Measurements from ENCODE around the gene USH1C. TPM values are rescaled to one million over a fixed set of nuclear protein-coding genes. Genes with fewer than 3 reads are reported as not detected.

The USH1C gene
- total RNA-seq, 4 donors from 2014 or later = 110 to 1,022 (median 157) TPM

DNA sequence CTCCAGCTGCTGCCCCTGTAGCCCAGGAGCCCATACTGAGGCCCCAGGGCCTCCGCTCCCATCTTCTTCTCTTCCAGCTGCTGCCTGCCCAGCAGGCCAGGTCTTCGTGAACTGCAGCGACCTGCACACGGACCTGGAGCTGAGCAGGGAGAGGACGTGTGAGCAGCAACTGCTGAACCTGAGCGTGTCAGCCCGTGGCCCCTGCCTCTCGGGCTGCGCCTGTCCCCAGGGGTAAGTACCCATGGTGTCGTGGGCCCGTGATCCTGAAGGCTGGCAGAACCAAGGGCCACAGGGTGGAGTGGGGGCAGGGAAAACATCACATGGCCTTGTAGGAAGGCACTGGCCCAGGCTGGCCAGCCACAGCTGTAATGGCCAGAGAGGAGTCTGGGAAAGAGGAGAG lies 34.1 kb upstream of the USH1C start:
- H3K36me3 ChIP-seq = no peaks in the 10 kb centered on the region
- no peaks in the 10 kb centered on the region for H3K4me1 ChIP-seq
- intact Hi-C loops (cut with DNase I; ENCODE audit: low total_unique reads) (no loop called here), in situ Hi-C loops (cut with MboI; ENCODE audit: low pct_ligation_motif_present in 1 of 4, low pct_unique_long_range_greater_than_20kb in 1 of 4, low sequenced_read_pairs in 3 of 4) (no loop called here)
- no peak overlapping the region for H3K27ac ChIP-seq
- H3K9me3 ChIP-seq = no peaks in the 10 kb centered on the region
- TF ChIP-seq EP300 (IDR thresholded peaks at IDR 0.05; ENCODE audit: low read depth) (no peak), POLR2AphosphoS5 (IDR thresholded peaks at IDR 0.05) (no peak), POLR2A (IDR thresholded peaks at IDR 0.05) (no peak)
- TF ChIP-seq, protein P1, sequence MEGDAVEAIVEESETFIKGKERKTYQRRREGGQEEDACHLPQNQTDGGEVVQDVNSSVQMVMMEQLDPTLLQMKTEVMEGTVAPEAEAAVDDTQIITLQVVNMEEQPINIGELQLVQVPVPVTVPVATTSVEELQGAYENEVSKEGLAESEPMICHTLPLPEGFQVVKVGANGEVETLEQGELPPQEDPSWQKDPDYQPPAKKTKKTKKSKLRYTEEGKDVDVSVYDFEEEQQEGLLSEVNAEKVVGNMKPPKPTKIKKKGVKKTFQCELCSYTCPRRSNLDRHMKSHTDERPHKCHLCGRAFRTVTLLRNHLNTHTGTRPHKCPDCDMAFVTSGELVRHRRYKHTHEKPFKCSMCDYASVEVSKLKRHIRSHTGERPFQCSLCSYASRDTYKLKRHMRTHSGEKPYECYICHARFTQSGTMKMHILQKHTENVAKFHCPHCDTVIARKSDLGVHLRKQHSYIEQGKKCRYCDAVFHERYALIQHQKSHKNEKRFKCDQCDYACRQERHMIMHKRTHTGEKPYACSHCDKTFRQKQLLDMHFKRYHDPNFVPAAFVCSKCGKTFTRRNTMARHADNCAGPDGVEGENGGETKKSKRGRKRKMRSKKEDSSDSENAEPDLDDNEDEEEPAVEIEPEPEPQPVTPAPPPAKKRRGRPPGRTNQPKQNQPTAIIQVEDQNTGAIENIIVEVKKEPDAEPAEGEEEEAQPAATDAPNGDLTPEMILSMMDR (IDR thresholded peaks at IDR 0.05) = no peak
- 88% methylated on average over 11 of the region's 11 CpGs; no CpG with 5 or more reads in 1 of the 2 donors for WGBS, 2 donors (ENCODE audit: low coverage in 1 of 2)
- H3K27me3 ChIP-seq = no peaks in the 10 kb centered on the region
- no peak overlapping the region for H3K4me3 ChIP-seq
- no peak for DNase-seq

DNA sequence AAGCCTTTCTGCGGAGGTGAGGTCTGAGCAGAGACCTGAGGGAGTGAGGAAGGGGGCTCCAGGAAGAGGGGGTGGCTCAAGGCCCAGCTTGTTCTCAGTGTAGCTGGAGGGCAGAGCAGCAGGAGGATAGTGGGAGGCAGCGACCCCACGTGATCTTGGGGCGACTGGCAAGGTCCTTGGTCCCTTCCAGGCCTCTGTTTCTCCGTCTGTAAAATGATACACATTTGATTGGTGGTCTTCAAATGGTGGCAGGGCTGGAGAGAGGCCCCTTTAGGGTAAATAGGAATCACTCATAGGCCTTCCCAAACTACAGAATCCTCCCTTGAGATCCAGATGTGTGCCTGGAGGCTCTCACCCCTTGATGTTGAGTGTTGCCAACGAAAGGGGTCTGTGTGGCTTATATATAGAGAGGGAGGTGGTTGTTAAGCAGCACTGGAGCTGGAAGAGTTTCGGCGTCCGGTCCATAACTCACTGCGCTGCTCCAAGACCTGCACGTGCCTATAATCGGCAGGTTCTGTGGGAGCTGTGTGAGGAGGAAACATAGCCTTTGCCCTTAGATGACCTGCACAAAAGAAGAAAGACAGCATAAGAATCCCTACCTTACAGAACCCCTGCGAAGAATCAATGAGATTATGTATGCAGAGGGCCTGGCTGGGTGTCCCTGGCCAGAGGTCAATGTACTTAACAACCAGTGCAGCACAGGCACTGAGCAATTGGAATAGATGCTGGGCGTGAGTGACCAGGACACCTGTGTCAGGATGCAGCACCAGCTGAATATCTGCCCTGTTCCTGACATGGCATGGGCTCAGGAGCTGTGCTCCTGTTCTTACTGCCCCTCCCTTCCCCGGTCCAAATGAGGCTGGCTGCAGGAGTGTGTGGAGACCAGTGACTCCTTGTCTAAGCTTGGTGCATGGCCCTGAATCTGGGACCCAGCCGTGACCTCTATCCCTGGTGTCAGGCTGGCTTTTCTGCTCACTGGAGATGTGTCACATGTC lies 31.5 kb upstream of the USH1C start:
- no peak for DNase-seq
- Histone ChIP-seq H3K4me3 (no peak overlapping the region), H3K4me1 (no peaks in the 10 kb centered on the region), H3K9me3 (no peaks in the 10 kb centered on the region), H3K27ac (no peak overlapping the region), H3K36me3 (no peaks in the 10 kb centered on the region), H3K27me3 (no peaks in the 10 kb centered on the region)
- TF ChIP-seq POLR2AphosphoS5 (IDR thresholded peaks at IDR 0.05) (no peak), POLR2A (IDR thresholded peaks at IDR 0.05) (no peak), EP300 (IDR thresholded peaks at IDR 0.05; ENCODE audit: low read depth) (no peak)
- TF ChIP-seq, protein P1 (IDR thresholded peaks at IDR 0.05) = no peak
- intact Hi-C loops (cut with DNase I; ENCODE audit: low total_unique reads) (no loop called here), in situ Hi-C loops (cut with MboI; ENCODE audit: low pct_ligation_motif_present in 1 of 4, low pct_unique_long_range_greater_than_20kb in 1 of 4, low sequenced_read_pairs in 3 of 4) (no loop called here)
- 86 to 100% methylated on average over 1 to 16 of the region's 16 CpGs for WGBS, 2 donors (ENCODE audit: low coverage in 1 of 2)

DNA sequence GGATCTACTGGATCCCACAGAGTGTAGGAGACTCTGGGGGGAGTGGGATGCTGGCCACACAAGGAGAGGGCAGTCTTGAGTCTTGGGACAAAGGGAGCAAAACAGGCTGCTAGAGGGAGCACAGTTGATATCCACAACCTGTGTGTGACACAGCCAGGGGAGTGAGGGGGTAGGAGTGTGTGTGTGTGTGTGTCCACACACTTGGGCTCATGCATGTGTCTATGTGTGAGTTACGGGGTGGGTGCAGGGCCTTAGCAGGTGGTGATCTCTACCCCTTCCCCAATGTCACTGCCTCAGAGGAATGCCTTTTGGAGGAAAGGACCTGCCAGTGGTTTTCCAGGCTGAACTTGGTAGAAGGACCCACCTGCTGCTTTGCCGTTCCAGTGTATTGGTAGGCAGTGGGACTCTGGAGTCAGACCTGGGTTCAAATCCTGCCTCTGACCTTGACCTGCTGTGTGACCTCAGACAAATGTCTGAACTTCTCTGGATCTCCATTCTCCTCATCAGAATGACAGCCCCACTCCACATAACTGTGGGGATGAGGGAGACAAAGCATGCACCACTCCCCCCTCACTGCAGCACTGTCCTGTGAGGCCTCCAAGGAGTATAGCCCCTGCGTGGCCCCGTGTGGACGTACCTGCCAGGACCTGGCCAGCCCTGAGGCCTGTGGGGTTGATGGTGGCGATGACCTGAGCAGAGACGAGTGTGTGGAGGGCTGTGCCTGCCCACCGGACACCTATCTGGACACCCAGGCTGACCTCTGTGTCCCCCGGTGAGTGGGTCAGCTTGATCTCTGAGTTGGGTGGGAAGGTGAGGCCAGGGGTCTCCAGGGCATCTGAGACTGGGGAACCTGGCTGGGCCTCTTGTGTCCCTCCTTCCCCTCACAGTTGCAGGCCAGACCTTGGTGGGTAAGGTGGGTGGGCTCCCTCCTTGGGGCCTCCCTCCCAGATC lies 30.2 kb upstream of the USH1C start:
- no peaks in the 10 kb centered on the region for H3K4me1 ChIP-seq
- no peak for DNase-seq
- intact Hi-C loops (cut with DNase I; ENCODE audit: low total_unique reads) = no loop called here
- H3K27me3 ChIP-seq = no peaks in the 10 kb centered on the region
- no peaks in the 10 kb centered on the region for H3K36me3 ChIP-seq
- in situ Hi-C loops (cut with MboI; ENCODE audit: low pct_ligation_motif_present in 1 of 4, low pct_unique_long_range_greater_than_20kb in 1 of 4, low sequenced_read_pairs in 3 of 4) = no loop called here
- H3K4me3 ChIP-seq = no peak overlapping the region
- 93% methylated on average over 9 of the region's 9 CpGs; no CpG with 5 or more reads in 1 of the 2 donors for WGBS, 2 donors (ENCODE audit: low coverage in 1 of 2)
- H3K9me3 ChIP-seq = no peaks in the 10 kb centered on the region
- H3K27ac ChIP-seq = no peak overlapping the region
- TF ChIP-seq POLR2AphosphoS5 (IDR thresholded peaks at IDR 0.05) (no peak), POLR2A (IDR thresholded peaks at IDR 0.05) (no peak), EP300 (IDR thresholded peaks at IDR 0.05; ENCODE audit: low read depth) (no peak)
- TF ChIP-seq, protein P1 (IDR thresholded peaks at IDR 0.05) = no peak

DNA sequence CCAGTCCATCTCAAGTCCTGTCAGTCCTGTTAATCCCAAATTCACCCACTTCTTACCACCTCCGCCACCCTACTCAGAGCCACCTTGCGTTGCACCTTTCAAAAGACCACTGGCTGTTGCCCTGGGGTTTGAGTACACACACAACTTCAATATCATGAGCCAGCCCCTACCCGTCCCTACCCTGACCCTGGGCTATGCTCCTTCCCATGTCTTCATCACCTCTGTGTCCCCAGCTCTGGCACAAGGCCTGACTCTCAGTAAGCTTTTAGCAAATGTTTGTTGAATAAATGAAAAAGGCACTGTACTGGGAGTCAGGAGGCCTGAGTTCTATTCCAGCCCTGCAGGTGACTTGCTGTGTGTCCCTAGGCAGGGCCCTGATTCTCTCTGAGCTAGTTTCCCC lies 29.3 kb upstream of the USH1C start:
- WGBS, 2 donors (ENCODE audit: low coverage in 1 of 2) = 94 to 100% methylated on average over 1 to 3 of the region's 3 CpGs
- H3K9me3 ChIP-seq = no peaks in the 10 kb centered on the region
- no peaks in the 10 kb centered on the region for H3K36me3 ChIP-seq
- in situ Hi-C loops (cut with MboI; ENCODE audit: low pct_ligation_motif_present in 1 of 4, low pct_unique_long_range_greater_than_20kb in 1 of 4, low sequenced_read_pairs in 3 of 4) = no loop called here
- H3K27ac ChIP-seq = no peak overlapping the region
- H3K4me3 ChIP-seq = no peak overlapping the region
- TF ChIP-seq EP300 (IDR thresholded peaks at IDR 0.05; ENCODE audit: low read depth) (no peak), POLR2A (IDR thresholded peaks at IDR 0.05) (no peak), POLR2AphosphoS5 (IDR thresholded peaks at IDR 0.05) (no peak)
- TF ChIP-seq, protein P1 (IDR thresholded peaks at IDR 0.05) = no peak
- H3K27me3 ChIP-seq = no peaks in the 10 kb centered on the region
- intact Hi-C loops (cut with DNase I; ENCODE audit: low total_unique reads) = no loop called here
- no peak for DNase-seq
- no peaks in the 10 kb centered on the region for H3K4me1 ChIP-seq
